HT1080 (cell line): ENCODE measurements around the gene KRT32. TPM values are rescaled to one million over a fixed set of nuclear protein-coding genes. Genes with fewer than 3 reads are reported as not detected.

Source experiments
- small RNA-seq: library from RNA; depleted of rRNA; stranded (forward); fragments of <200 nt; gene quantifications from one replicate; pipeline ENCODE3, GENCODE V24; 2014
- total RNA-seq: library from RNA; depleted of rRNA; stranded (reverse); fragments of >200 nt; shearing (Covaris generic); gene quantifications from 2 replicates; pipeline ENCODE4 v1.2.3, GENCODE V29; 2014; rRNA removed

The KRT32 gene
- total RNA-seq, 1 experiment from 2014 or later: not detected

Small RNA genes within 50 kb of the gene (small RNA-seq; reads per million reads assigned to genes)
- 1.9 reads per million, percentile 82 among the genes with 10 or more reads in this experiment for gene RNU2-32P

Other genes starting within 250 kb of the KRT32 start
- gene KRTAP9-2, start 240.7 kb downstream of the KRT32 start, total RNA-seq: not detected in 2 replicates
- gene KRTAP9-3, start 234.9 kb downstream of the KRT32 start, total RNA-seq: not detected in 2 replicates
- gene KRTAP9-8, start 229.4 kb downstream of the KRT32 start, total RNA-seq: not detected in 2 replicates
- gene KRTAP9-4, start 217.7 kb downstream of the KRT32 start, total RNA-seq: not detected in 2 replicates
- gene KRTAP9-9, start 212.0 kb downstream of the KRT32 start, total RNA-seq: not detected in 2 replicates
- not detected in 2 replicates for gene KRTAP9-6, start 202.0 kb downstream of the KRT32 start, total RNA-seq
- not detected in 2 replicates for gene KRTAP9-7, start 191.7 kb downstream of the KRT32 start, total RNA-seq
- not detected in 2 replicates for gene KRTAP29-1, start 164.5 kb downstream of the KRT32 start, total RNA-seq
- not detected in 2 replicates for gene KRTAP16-1, start 158.1 kb downstream of the KRT32 start, total RNA-seq
- not detected in 2 replicates for gene KRTAP17-1, start 151.7 kb downstream of the KRT32 start, total RNA-seq
- gene KRT33A, start 116.6 kb downstream of the KRT32 start, total RNA-seq: not detected in 2 replicates
- gene KRT33B, start 97.6 kb downstream of the KRT32 start, total RNA-seq: not detected in 2 replicates
- gene KRT34, start 85.1 kb downstream of the KRT32 start, total RNA-seq: 0.80 and 1.2 TPM in 2 replicates
- not detected in 2 replicates for gene KRT31, start 69.8 kb downstream of the KRT32 start, total RNA-seq
- not detected in 2 replicates for gene KRT37, start 42.8 kb downstream of the KRT32 start, total RNA-seq
- gene KRT38, start 26.4 kb downstream of the KRT32 start, total RNA-seq: not detected in 2 replicates
- not detected in 2 replicates for gene KRT35, start 13.8 kb upstream of the KRT32 start, total RNA-seq
- not detected in 2 replicates for gene KRT36, start 22.5 kb upstream of the KRT32 start, total RNA-seq
- not detected in 2 replicates for gene KRT13, start 38.2 kb upstream of the KRT32 start, total RNA-seq
- 6.8 and 10.9 TPM in 2 replicates for gene KRT15, start 51.5 kb upstream of the KRT32 start, total RNA-seq
- gene KRT19, start 60.9 kb upstream of the KRT32 start, total RNA-seq: 0.13 and 0.72 TPM in 2 replicates
- gene KRT9, start 104.7 kb upstream of the KRT32 start, total RNA-seq: not detected in 2 replicates
- gene KRT14, start 119.5 kb upstream of the KRT32 start, total RNA-seq: 0.05 TPM in 1 of 2 replicates, not detected in the other
- gene KRT16, start 145.4 kb upstream of the KRT32 start, total RNA-seq: not detected in 2 replicates
- 0.72 and 1.6 TPM in 2 replicates for gene KRT17, start 157.2 kb upstream of the KRT32 start, total RNA-seq
- gene EIF1, start 221.5 kb upstream of the KRT32 start, total RNA-seq: 78.2 and 312 TPM in 2 replicates
- not detected in 2 replicates for gene GAST, start 244.9 kb upstream of the KRT32 start, total RNA-seq